Gastrocnemius medialis (tissue), 4 donors: Measurements from ENCODE around the gene SCUBE3. TPM values are rescaled to one million over a fixed set of nuclear protein-coding genes. Genes with fewer than 3 reads are reported as not detected.

Experiments
- ATAC-seq, 2 donors: fragments of 150-250 bp; one replicate each; pipeline ENCODE4 v1.9.1; 2016
- DNase-seq, 2 donors: peaks; one replicate each; pipeline ENCODE4 v3.0.0-alpha.2; 2019
- H3K27ac ChIP-seq, 4 donors: fragments of 200-600 bp; sonication (generic); 1 replicate in 1 of 4; 2 replicates in 3 of 4; pipeline ENCODE4 v1.5.1; 2016 to 2018; ENCODE audit warnings: mild to moderate bottlenecking in 2 of 4, moderate library complexity in 1 of 4
- H3K27me3 ChIP-seq, 3 donors: fragments of 200-600 bp; sonication (generic) in 2 of 3; 1 replicate in 1 of 3; 2 replicates in 2 of 3; pipeline versions ENCODE4 v1.5.1 to v1.6.0; 2016 to 2019; ENCODE audit warnings: mild to moderate bottlenecking in 1 of 3, moderate library complexity in 1 of 3
- H3K36me3 ChIP-seq, 2 donors: fragments of 200-600 bp; sonication (generic) in 1 of 2; one replicate each; pipeline ENCODE4 v1.5.1; 2017 to 2018
- H3K4me1 ChIP-seq, 2 donors: fragments of 200-600 bp; sonication (generic) in 1 of 2; one replicate each; pipeline ENCODE4 v1.5.1; 2016 to 2017; ENCODE audit warnings: mild to moderate bottlenecking in 2 of 2
- H3K4me3 ChIP-seq, 4 donors: fragments of 200-600 bp; sonication (generic) in 3 of 4; 1 replicate in 1 of 4; 2 replicates in 3 of 4; pipeline ENCODE4 v1.5.1; 2016 to 2019; ENCODE audit warnings: mild to moderate bottlenecking in 2 of 4
- H3K9me3 ChIP-seq, 3 donors: fragments of 200-600 bp; sonication (generic) in 2 of 3; 1 replicate in 1 of 3; 2 replicates in 2 of 3; pipeline ENCODE4 v1.5.1; 2016 to 2019
- POLR2A ChIP-seq, 2 donors: fragments of 450-650 bp; IDR thresholded peaks; one replicate each; pipeline ENCODE4 v1.6.1; 2017; ENCODE audit warnings: antibody characterized with exemption in 2 of 2, mild to moderate bottlenecking in 2 of 2, moderate library complexity in 2 of 2
- in situ Hi-C, 4 donors: fragments of 200-750 bp; cut with MboI; loops; one replicate each; pipeline versions ENCODE4 v1.15.0 to v1.8.0; 2017; ENCODE audit warnings: low sequenced_read_pairs in 4 of 4
- intact Hi-C: fragments of 100-400 bp; cut with DNase I; formaldehyde crosslinking; loops from one replicate; pipeline ENCODE4 v1.15.1; 2023; ENCODE audit warnings: low total_unique reads
- total RNA-seq, 4 donors: library from RNA; depleted of rRNA; stranded (reverse); fragments of >200 nt; gene quantifications; one replicate each; pipeline versions ENCODE4 v1.1.0 to v1.2.3, GENCODE V29; 2016
- TF ChIP-seq, protein P1 (sequence below), 5 experiments: fragments of 450-650 bp in 3 of 5; fragments of 200-600 bp in 2 of 5; sonication (generic) in 2 of 5; IDR thresholded peaks in 4 of 5; conservative IDR thresholded peaks in 1 of 5; 1 replicate in 4 of 5; 2 replicates in 1 of 5; pipeline ENCODE4 v1.5.1; 2016 to 2019; ENCODE audit warnings: antibody characterized with exemption in 5 of 5, mild to moderate bottlenecking in 3 of 5, moderate library complexity in 3 of 5

Gene SCUBE3
- total RNA-seq, 4 donors from 2014 or later, result 0.05 to 0.07 TPM; not detected in 2

DNA sequence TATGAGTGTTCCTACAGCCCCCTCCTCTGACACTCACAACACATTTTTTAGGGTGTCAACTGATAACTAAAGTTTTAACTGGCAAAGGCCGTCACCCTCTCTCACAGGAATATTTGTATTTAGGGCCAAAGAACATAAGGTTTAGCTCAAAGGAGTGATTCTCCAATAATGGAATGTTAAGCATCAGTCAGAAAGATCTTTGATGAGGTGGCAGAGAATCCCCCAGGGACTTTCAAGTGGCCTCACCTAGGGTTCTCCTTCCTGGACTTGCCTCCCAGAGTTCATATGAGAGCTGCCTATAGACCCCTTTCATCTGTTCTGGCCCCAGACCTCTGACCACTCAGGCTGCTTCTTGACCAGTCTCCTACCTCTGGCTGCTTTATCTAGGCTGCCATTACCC lies 7.4 kb upstream of the SCUBE3 start:
- Histone ChIP-seq H3K9me3 (no peaks in the 10 kb centered on the region), H3K27me3 (peaks cover 1 to 28% (median 17%) of the 10 kb centered on the region in 3 donors), H3K27ac (no peak overlapping the region), H3K4me1 (no peaks in the 10 kb centered on the region), H3K4me3 (no peak overlapping the region), H3K36me3 (no peaks in the 10 kb centered on the region)
- ATAC-seq, result no peak
- TF ChIP-seq POLR2A (IDR thresholded peaks at IDR 0.05), result no peak
- TF ChIP-seq, protein P1, sequence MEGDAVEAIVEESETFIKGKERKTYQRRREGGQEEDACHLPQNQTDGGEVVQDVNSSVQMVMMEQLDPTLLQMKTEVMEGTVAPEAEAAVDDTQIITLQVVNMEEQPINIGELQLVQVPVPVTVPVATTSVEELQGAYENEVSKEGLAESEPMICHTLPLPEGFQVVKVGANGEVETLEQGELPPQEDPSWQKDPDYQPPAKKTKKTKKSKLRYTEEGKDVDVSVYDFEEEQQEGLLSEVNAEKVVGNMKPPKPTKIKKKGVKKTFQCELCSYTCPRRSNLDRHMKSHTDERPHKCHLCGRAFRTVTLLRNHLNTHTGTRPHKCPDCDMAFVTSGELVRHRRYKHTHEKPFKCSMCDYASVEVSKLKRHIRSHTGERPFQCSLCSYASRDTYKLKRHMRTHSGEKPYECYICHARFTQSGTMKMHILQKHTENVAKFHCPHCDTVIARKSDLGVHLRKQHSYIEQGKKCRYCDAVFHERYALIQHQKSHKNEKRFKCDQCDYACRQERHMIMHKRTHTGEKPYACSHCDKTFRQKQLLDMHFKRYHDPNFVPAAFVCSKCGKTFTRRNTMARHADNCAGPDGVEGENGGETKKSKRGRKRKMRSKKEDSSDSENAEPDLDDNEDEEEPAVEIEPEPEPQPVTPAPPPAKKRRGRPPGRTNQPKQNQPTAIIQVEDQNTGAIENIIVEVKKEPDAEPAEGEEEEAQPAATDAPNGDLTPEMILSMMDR (IDR thresholded peaks at IDR 0.05 in 4 of 5, conservative IDR thresholded peaks at IDR 0.05 in 1 of 5), result no peak
- in situ Hi-C loops, result loop anchor here in 1 of 4 donors (10.0 kb wide), 1 partner anchor 62 kb away; the partner anchor contains the start of gene TCP11
- intact Hi-C loops, result no loop called here
- no peak for DNase-seq

DNA sequence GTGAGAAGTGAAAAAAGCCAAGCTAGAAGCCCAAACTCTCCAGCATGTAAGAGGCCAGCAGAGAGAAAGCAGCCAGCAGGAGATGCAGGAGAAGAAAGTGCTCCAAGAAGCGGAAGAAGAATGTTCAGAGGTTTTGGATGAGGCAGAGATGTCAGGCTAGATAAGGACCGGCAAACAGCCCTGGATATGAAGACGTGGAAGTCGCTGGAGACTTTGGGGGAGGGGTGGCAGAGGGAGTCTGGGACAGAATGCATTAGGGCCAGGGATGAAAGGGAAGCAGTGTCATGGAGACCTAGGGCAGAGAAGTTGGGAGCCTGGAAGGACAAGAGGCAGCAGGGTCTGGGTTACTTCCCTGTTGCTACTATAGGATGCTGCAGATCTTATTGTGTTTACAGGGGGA lies 5.3 kb upstream of the SCUBE3 start:
- Histone ChIP-seq H3K9me3 (no peaks in the 10 kb centered on the region), H3K27ac (no peak overlapping the region), H3K36me3 (no peaks in the 10 kb centered on the region), H3K4me1 (peaks cover 2 to 4% of the 10 kb centered on the region in 2 donors), H3K4me3 (no peak overlapping the region), H3K27me3 (peaks cover 22 to 48% (median 31%) of the 10 kb centered on the region in 3 donors)
- TF ChIP-seq POLR2A (IDR thresholded peaks at IDR 0.05), result no peak
- intact Hi-C loops (no loop called here), in situ Hi-C loops (loop anchor here in 1 of 4 donors (10.0 kb wide), 1 partner anchor 64 kb away; the partner anchor contains the start of gene TCP11)
- no peak for DNase-seq
- ATAC-seq, result no peak

DNA sequence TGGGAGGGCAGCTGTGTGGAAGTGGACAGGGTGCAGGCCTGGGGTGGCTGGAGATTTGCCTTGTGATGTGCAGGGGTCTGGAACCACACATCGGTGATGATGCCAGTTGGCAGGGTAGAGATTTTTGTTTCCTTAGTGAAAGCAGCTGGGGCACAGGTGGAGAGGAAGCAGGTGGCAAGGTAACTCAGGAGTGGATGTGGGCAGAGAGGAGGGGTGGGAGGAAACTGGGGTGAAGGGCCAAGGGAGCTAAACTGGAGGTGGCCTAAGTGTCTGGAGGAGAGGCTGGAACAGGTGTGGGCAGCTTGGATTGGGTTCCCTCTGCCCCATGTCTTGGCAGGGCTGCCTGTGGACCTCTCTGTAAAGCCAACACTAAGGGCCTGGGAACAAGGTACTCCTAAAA lies 4.7 kb upstream of the SCUBE3 start:
- Histone ChIP-seq H3K9me3 (no peaks in the 10 kb centered on the region), H3K4me3 (no peak overlapping the region), H3K27ac (no peak overlapping the region), H3K36me3 (no peaks in the 10 kb centered on the region), H3K27me3 (peaks cover 28 to 52% (median 37%) of the 10 kb centered on the region in 3 donors), H3K4me1 (peaks cover 5 to 11% of the 10 kb centered on the region in 2 donors)
- intact Hi-C loops (no loop called here), in situ Hi-C loops (loop anchor here in 1 of 4 donors (10.0 kb wide), 1 partner anchor 64 kb away; the partner anchor contains the start of gene TCP11)
- TF ChIP-seq, protein P1 (IDR thresholded peaks at IDR 0.05 in 4 of 5, conservative IDR thresholded peaks at IDR 0.05 in 1 of 5), result no peak
- TF ChIP-seq POLR2A (IDR thresholded peaks at IDR 0.05), result no peak
- no peak for DNase-seq
- ATAC-seq, result no peak

DNA sequence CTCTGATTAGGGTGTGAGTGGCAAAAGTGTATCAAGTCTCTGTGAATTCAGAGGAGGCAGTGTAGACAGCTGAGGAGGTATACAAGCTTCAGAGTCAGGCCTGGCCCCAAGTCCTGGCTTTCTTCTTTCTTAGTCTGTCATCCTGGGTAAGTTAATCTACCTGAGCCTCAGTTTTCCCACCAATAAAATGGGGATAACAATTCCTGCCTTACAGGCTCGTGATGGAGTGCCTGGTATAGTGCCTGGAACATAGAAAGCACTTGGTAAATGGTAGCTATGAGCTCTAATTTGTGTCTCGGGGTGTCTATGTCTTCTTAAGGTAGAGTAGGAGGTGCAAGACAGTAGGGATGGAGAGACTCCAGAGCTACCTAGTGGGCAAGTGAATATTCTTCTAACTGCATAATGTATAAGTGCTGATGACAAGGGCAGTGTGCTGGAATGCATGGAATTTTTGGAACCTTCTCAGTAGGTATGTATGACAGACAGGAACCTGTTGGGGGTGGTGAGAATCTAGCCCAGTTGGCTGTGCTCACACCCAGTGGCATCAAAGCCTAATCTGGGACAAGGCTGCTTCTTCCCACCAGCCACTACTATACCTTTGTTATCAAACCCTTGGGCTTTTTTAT lies 4.0 kb upstream of the SCUBE3 start:
- in situ Hi-C loops (loop anchor here in 1 of 4 donors (10.0 kb wide), 1 partner anchor 65 kb away; the partner anchor contains the start of gene TCP11), intact Hi-C loops (no loop called here)
- H3K27me3 ChIP-seq, result peaks cover 33 to 57% (median 44%) of the 10 kb centered on the region in 3 donors

DNA sequence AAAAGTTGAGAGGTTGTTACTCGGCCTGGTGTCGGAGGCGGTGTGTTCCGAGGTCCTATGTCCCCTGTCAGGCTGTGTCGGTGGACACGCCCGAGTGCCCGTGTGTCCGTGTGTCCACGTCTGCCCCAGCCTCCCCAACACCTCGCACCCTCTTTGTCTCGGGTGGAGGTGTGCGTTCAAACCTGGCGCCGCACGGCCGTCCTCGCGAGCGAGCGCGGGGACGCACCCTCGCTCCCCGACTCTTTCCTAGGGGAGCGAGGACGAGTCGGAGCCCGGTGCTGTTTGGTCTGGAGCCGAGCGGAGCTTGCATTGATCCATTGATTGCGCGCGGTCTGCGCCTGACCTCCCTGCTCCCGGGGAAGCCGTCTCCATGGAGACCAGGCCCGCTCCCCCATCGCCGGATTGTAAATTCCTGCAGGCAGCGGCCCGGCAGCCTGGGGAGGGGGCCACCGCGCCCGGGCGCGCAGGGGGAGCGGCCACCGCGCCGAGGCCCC lies 411 bp upstream of the SCUBE3 start:
- H3K27ac ChIP-seq, result no peak overlapping the region

More for the DNA sequence above, 4.0 kb upstream of the SCUBE3 start:
- H3K4me1 ChIP-seq, result peaks cover 12 to 16% of the 10 kb centered on the region in 2 donors
- no peak overlapping the region for H3K4me3 ChIP-seq
- TF ChIP-seq POLR2A (IDR thresholded peaks at IDR 0.05), result no peak
- no peak for DNase-seq
- H3K9me3 ChIP-seq, result no peaks in the 10 kb centered on the region
- ATAC-seq, result no peak
- H3K36me3 ChIP-seq, result no peaks in the 10 kb centered on the region
- no peak overlapping the region for H3K27ac ChIP-seq

More for the DNA sequence above, 411 bp upstream of the SCUBE3 start:
- Histone ChIP-seq H3K9me3 (no peaks in the 10 kb centered on the region), H3K36me3 (no peaks in the 10 kb centered on the region), H3K4me3 (peak overlapping the region; percentile 33 to 68 (median 50)), H3K4me1 (peaks cover 16 to 21% of the 10 kb centered on the region in 2 donors), H3K27me3 (peaks cover 53 to 69% (median 59%) of the 10 kb centered on the region in 3 donors)
- intact Hi-C loops (no loop called here), in situ Hi-C loops (no loop called here)
- ATAC-seq (no peak), DNase-seq (no peak)
- TF ChIP-seq, protein P1 (IDR thresholded peaks at IDR 0.05 in 4 of 5, conservative IDR thresholded peaks at IDR 0.05 in 1 of 5), result no peak
- no peak for TF ChIP-seq POLR2A (IDR thresholded peaks at IDR 0.05)
